Tibial nerve (tissue), 4 donors: Measurements from ENCODE around the gene TNIK. TPM values are rescaled to one million over a fixed set of nuclear protein-coding genes. Genes with fewer than 3 reads are reported as not detected.

ENCODE experiments used
- DNase-seq, 2 donors: peaks; one replicate each; pipeline ENCODE4 v3.0.0-alpha.2; 2019; ENCODE audit warnings: low spot score in 2 of 2
- H3K27ac ChIP-seq, 4 donors: fragments of 200-600 bp; sonication (generic) in 3 of 4; one replicate each; pipeline ENCODE4 v1.5.1; 2017 to 2019; ENCODE audit warnings: mild to moderate bottlenecking in 1 of 4
- H3K27me3 ChIP-seq, 2 donors: fragments of 200-600 bp; sonication (generic) in 1 of 2; one replicate each; pipeline versions ENCODE4 v1.5.1 to v1.6.0; 2017 to 2019
- H3K36me3 ChIP-seq, 3 donors: fragments of 200-600 bp; sonication (generic); one replicate each; pipeline ENCODE4 v1.5.1; 2018 to 2019
- H3K4me1 ChIP-seq, 4 donors: fragments of 200-600 bp; sonication (generic) in 3 of 4; one replicate each; pipeline ENCODE4 v1.5.1; 2017 to 2019
- H3K4me3 ChIP-seq, 4 donors: fragments of 200-600 bp; sonication (generic) in 3 of 4; one replicate each; pipeline ENCODE4 v1.5.1; 2017 to 2019; ENCODE audit warnings: mild to moderate bottlenecking in 1 of 4, moderate library complexity in 1 of 4
- H3K9me3 ChIP-seq, 4 donors: fragments of 200-600 bp; sonication (generic) in 3 of 4; one replicate each; pipeline ENCODE4 v1.5.1; 2017 to 2019
- CTCF ChIP-seq, 5 experiments: fragments of 200-600 bp in 3 of 5; fragments of 450-650 bp in 2 of 5; sonication (generic) in 3 of 5; IDR thresholded peaks; one replicate each; pipeline ENCODE4 v1.5.1; 2016 to 2019; ENCODE audit warnings: antibody characterized with exemption in 5 of 5, mild to moderate bottlenecking in 3 of 5, moderate library complexity in 2 of 5
- EP300 ChIP-seq, 2 donors: sonication (generic); formaldehyde crosslinking; IDR thresholded peaks; one replicate each; pipeline ENCODE4 v1.6.1; 2017; ENCODE audit warnings: antibody characterized with exemption in 2 of 2, mild to moderate bottlenecking in 1 of 2
- POLR2A ChIP-seq, 2 donors: fragments of 450-650 bp; IDR thresholded peaks; one replicate each; pipeline ENCODE4 v1.6.1; 2017; ENCODE audit warnings: antibody characterized with exemption in 2 of 2, mild to moderate bottlenecking in 2 of 2, moderate library complexity in 2 of 2
- WGBS, 2 donors: methylation state at CpG; one replicate each; pipeline ENCODE4 v1.1.5; 2018; 5-methylcytosine and 5-hydroxymethylcytosine counted together
- total RNA-seq, 4 donors: library from RNA; depleted of rRNA; stranded (reverse); fragments of >200 nt; gene quantifications; one replicate each; pipeline ENCODE4 v1.1.0, GENCODE V29; 2016

The TNIK gene
- total RNA-seq, 4 donors from 2014 or later: 5.4 to 11.1 (median 7.5) TPM

- no peaks in the 10 kb centered on the region for H3K9me3 ChIP-seq
- peak in 1 of 2 donors; percentile 12 for DNase-seq
- H3K4me3 ChIP-seq: peak overlapping the region in 3 of 4 donors; percentile 24 to 34 (median 28)
- peaks cover 0 to 17% (median 0%) of the 10 kb centered on the region in 4 donors for H3K4me1 ChIP-seq
- peaks cover 0 to 6% of the 10 kb centered on the region in 2 donors for H3K27me3 ChIP-seq
- WGBS, 2 donors: 32 to 33% methylated on average over 8 of the region's 8 CpGs
- H3K27ac ChIP-seq: no peak overlapping the region
- TF ChIP-seq CTCF (IDR thresholded peaks at IDR 0.05) (no peak), EP300 (IDR thresholded peaks at IDR 0.05) (peak in 1 of 2 donors; percentile 11)
- H3K36me3 ChIP-seq: no peaks in the 10 kb centered on the region
Measured at GRCh38 chr3:171028779-171029232, 431.4 kb downstream of the TNIK start.

GRCh38 chr3:171028025-171028778, 432.0 kb downstream of the TNIK start:
- no peak overlapping the region for H3K27ac ChIP-seq
- H3K4me3 ChIP-seq: peak overlapping the region in 3 of 4 donors; percentile 24 to 34 (median 28)
- 22 to 26% methylated on average over 37 to 38 of the region's 39 CpGs for WGBS, 2 donors
- H3K4me1 ChIP-seq: peaks cover 0 to 17% (median 0%) of the 10 kb centered on the region in 4 donors
- H3K9me3 ChIP-seq: no peaks in the 10 kb centered on the region
- no peaks in the 10 kb centered on the region for H3K36me3 ChIP-seq
- peaks cover 0 to 6% of the 10 kb centered on the region in 2 donors for H3K27me3 ChIP-seq
- DNase-seq: no peak
- TF ChIP-seq CTCF (IDR thresholded peaks at IDR 0.05) (no peak), EP300 (IDR thresholded peaks at IDR 0.05) (no peak), POLR2A (IDR thresholded peaks at IDR 0.05) (no peak)

GRCh38 chr3:171026597-171027293, 433.5 kb downstream of the TNIK start, which contains the start of gene SLC2A2:
SLC2A2 (minus strand) TSS chr3:171026720; CDS start chr3:171026670, 50 bp downstream.
- Histone ChIP-seq H3K4me3 (no peak within 1 kb of the TSS), H3K9me3 (no peaks in the 10 kb centered on the region), H3K36me3 (no peaks in the 10 kb centered on the region), H3K27me3 (peaks cover 0 to 6% of the 10 kb centered on the region in 2 donors), H3K4me1 (peaks cover 0 to 17% (median 0%) of the 10 kb centered on the region in 4 donors), H3K27ac (no peak within 1 kb of the TSS)
- WGBS, 2 donors: 95 to 96% methylated on average over 4 of the region's 4 CpGs
- no peak for DNase-seq
- TF ChIP-seq POLR2A (IDR thresholded peaks at IDR 0.05) (no peak), CTCF (IDR thresholded peaks at IDR 0.05) (no peak), EP300 (IDR thresholded peaks at IDR 0.05) (no peak)

- TF ChIP-seq POLR2A (IDR thresholded peaks at IDR 0.05) (no peak), CTCF (IDR thresholded peaks at IDR 0.05) (no peak), EP300 (IDR thresholded peaks at IDR 0.05) (no peak)
- peaks cover 0 to 7% (median 0%) of the 10 kb centered on the region in 4 donors for H3K4me1 ChIP-seq
- no peaks in the 10 kb centered on the region for H3K36me3 ChIP-seq
- H3K4me3 ChIP-seq: no peak overlapping the region
- no peaks in the 10 kb centered on the region for H3K9me3 ChIP-seq
- peaks cover 0 to 2% of the 10 kb centered on the region in 2 donors for H3K27me3 ChIP-seq
- no peak for DNase-seq
- H3K27ac ChIP-seq: no peak overlapping the region
Measured at GRCh38 chr3:171023566-171023965, 436.6 kb downstream of the TNIK start.

GRCh38 chr3:171021377-171021776, 438.8 kb downstream of the TNIK start:
- no peak for DNase-seq
- 84 to 87% methylated on average over 4 of the region's 4 CpGs for WGBS, 2 donors
- Histone ChIP-seq H3K27ac (no peak overlapping the region), H3K9me3 (no peaks in the 10 kb centered on the region), H3K4me3 (no peak overlapping the region), H3K27me3 (no peaks in the 10 kb centered on the region), H3K36me3 (no peaks in the 10 kb centered on the region), H3K4me1 (no peaks in the 10 kb centered on the region)
- TF ChIP-seq CTCF (IDR thresholded peaks at IDR 0.05): no peak
- TF ChIP-seq EP300 (IDR thresholded peaks at IDR 0.05): no peak
- TF ChIP-seq POLR2A (IDR thresholded peaks at IDR 0.05): no peak
